ENCODE data around the gene LOXL1.

GRCh38 chr15:73996267-73996666 lies 70.0 kb downstream of the LOXL1 start:
- TF ChIP-seq, protein P1, sequence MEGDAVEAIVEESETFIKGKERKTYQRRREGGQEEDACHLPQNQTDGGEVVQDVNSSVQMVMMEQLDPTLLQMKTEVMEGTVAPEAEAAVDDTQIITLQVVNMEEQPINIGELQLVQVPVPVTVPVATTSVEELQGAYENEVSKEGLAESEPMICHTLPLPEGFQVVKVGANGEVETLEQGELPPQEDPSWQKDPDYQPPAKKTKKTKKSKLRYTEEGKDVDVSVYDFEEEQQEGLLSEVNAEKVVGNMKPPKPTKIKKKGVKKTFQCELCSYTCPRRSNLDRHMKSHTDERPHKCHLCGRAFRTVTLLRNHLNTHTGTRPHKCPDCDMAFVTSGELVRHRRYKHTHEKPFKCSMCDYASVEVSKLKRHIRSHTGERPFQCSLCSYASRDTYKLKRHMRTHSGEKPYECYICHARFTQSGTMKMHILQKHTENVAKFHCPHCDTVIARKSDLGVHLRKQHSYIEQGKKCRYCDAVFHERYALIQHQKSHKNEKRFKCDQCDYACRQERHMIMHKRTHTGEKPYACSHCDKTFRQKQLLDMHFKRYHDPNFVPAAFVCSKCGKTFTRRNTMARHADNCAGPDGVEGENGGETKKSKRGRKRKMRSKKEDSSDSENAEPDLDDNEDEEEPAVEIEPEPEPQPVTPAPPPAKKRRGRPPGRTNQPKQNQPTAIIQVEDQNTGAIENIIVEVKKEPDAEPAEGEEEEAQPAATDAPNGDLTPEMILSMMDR (IDR thresholded peaks at IDR 0.05; ENCODE audit: insufficient read depth, low read depth, low read length): no peak
- no peak for TF ChIP-seq EZH2 (IDR thresholded peaks at IDR 0.05; ENCODE audit: insufficient read depth, low read length)

Measured in astrocyte (in vitro differentiated cells and primary cell).